DMS153 treated with DMSO at 0.1 percent for 48 hours (cell line): ENCODE results near the gene PHOX2A.
"Not testable (repeated sequence)": the region's sequence is repeated elsewhere in the genome, so short reads cannot be mapped to it uniquely, and the experiment has no call there.

Experiments used
- DNase-seq: peaks from one replicate; lab custom pipeline; 2025; ENCODE audit not compliant: unreplicated experiment; lab: John Stamatoyannopoulos, UW

The PHOX2A gene

GRCh38 chr11:72244060-72244360 is at the start of gene PHOX2A:
Gene PHOX2A, minus strand, starts transcription at chr11:72244176. Its CDS starts 172 bp downstream, at chr11:72244004.
- DNase-seq = no peak

DNA sequence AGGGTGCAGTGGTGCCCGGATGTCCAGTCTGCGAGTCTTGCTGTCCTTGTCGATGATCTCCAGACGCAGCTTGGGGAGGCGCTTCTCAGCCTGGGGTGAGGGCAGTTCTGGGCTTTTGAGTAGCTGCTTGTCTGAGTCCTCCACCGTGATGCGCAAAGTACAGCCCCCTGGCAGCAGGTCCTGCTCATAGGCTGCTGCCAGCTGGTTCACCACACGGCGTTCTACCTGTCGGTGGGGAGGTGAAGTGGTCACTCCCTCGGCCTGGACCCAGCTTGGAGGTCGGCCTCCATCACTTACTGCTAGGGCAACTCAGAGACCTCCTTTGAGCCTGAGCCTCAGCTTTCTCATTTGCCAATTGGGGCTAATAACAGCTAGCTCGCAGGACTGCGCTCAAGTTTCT is 49.4 kb upstream of the PHOX2A start:
- DNase-seq = no peak

- no peak for DNase-seq
Measured at GRCh38 chr11:72292106-72292785, 48.3 kb upstream of the PHOX2A start.

GRCh38 chr11:72290741-72291140 is 46.8 kb upstream of the PHOX2A start:
- not testable (repeated sequence) for DNase-seq

GRCh38 chr11:72287293-72287692 is 43.3 kb upstream of the PHOX2A start:
- DNase-seq = no peak

- DNase-seq = no peak
Measured at GRCh38 chr11:72283947-72284346, 40.0 kb upstream of the PHOX2A start.

DNA sequence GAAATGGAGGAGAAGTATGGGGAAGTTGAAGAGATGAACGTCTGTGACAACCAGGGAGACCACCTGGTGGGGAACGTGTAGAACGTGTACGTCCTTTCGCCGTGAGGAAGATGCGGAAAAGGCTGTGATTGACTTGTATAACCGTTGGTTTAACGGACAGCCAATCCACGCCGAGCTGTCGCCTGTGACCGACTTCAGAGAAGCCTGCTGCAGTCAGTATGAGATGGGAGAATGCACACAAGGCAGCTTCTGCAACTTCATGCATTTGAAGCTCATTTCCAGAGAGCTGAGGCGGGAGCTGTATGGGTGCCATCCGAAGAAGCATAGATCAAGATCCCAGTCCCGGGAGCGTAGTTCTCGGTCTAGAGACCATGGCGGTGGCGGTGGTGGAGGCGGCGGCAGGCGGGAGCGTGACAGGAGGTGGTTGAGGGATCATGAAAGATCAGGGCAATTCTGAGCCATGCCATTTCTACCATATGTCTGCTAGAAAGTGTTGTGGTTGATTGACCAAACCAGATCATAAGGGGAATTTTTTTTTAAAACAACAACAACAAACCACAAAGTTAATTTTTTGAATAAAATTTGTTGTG is 36.8 kb upstream of the PHOX2A start:
- DNase-seq = no peak

DNA sequence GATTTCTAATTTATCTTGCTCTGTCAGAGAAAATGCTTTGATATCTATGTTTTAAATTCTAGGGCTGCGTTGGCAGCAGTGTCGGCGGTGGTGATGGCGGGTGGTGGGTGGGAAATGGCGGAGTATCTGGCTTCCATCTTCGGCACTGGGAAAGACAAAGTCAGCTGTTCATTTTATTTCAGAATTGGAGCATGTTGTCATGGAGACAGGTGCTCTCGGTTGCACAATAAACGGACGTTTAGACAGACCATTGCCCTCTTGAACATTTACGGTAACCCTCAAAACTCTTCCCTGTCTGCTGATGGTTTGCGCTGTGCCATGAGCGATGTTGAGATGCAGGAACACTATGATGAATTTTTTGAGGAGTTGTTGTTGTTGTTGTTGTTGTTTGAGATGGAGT is 36.1 kb upstream of the PHOX2A start:
- DNase-seq = no peak

- DNase-seq = no peak
Measured at GRCh38 chr11:72278905-72279304, 34.9 kb upstream of the PHOX2A start.

DNA sequence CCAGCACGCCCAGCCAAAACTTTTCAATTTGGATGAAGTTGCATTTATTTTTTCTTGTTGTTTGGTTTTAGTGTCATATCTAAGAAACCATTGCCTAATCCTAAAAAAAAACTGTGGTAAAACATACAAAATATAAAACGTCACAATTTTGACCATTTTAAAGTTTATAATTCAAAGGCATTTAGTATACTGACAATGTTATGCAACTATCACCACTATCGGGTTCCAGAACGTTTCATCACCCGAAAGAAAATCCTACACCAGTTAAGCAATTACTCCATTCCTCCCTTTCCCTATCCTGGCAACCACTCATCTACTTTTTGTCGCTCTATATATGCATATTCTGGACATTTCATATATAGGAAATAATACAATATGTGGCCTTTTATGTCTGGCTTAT is 30.5 kb upstream of the PHOX2A start:
- DNase-seq = no peak

GRCh38 chr11:72271980-72272379 is 28.0 kb upstream of the PHOX2A start:
- no peak for DNase-seq

- no peak for DNase-seq
Measured at GRCh38 chr11:72267956-72268617, 24.1 kb upstream of the PHOX2A start.

DNA sequence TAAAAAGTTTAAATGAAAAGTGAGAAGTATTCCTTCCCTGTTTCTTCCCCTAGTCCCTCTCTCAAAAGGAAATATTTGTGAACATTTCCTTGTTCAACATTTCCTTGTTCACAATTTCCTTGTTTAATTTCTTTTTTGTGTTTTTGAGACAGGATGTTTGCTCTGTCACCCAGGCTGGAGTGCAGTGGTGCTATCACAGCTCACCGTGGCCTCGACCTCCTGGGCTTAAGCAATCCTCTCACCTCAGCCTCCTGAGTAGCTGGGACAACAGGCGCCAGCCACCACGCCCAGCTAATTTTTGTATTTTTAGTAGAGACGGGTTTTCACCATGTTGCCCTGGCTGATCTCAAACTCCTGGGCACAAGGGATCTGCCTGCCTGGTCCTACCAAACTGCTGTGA is 23.0 kb upstream of the PHOX2A start:
- not testable (repeated sequence) for DNase-seq

DNA sequence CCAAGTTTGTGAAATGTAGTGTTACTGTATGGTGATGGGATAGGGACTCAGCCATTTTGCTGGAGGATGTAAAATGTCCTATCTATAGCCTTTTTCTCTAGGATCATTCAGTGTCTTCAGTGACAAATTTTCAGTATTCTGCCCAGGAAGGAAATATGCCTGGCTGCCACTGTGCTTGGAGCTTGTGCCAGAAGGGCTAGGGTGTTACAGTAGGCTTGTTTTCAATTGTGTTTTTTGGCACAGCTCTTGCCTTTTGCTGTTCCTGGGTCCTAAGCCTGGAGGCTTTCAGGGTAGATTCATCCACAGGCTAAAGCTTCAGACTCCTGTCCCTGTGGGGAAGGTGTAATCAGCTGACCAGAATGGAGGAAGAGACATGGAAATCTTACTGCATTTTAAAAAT is 22.0 kb upstream of the PHOX2A start:
- no peak for DNase-seq

GRCh38 chr11:72263361-72263760 is 19.4 kb upstream of the PHOX2A start:
- no peak for DNase-seq

DNA sequence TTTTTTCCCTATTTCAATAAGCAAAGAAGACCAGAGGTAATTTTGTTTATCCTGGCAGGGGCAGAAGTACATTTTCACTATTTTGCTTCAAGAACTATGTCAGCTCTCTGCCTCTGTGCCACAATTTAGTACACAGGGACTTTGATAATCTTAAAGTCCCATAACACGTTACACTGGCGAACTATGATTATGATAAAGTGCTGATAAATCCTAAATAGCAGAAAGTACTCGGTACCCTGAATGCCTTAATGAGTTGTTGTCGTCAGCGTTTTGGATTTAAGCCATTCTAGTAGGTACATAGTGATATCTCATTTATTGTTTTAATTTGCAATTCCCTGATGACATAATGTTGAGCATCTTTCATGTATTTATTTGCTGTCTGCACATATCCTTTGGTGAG is 16.6 kb upstream of the PHOX2A start:
- DNase-seq = no peak

DNA sequence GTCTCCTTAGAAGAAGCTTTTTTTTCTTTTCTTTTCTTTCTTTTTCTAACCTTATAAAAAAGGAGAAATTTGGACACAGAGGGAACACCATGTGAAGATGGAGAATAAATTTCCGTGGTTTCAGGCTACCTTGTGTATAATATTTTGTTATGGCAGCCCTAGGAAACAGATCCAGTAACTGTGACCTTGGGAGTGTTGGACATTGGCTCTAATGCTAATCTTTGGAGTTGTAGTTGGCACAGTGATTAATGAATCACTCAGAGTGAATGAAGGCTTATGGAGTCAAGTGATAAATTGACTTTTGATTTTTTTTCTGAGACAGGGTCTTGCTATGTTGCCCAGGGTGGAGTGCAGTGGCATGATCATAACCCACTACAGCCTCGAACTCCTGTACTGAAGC is 15.5 kb upstream of the PHOX2A start:
- DNase-seq = no peak

DNA sequence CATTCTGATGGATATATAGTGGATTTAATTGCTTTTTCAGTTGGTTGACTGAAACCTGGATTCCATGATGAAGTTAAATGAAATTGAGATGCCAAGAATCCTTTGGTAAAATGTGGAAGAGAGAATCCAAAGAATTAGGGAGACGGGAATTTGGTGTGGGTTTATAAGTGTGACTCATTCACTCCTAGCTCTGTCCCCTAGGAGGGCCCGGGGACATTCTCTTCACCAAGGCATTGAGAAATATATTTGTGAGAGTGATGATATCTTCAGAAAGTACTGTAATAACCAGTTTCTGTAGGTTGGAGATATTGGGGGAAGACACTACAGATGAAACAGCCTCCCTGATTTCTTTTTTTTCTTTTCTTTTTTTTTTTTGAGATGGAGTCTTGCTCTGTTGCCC is 13.6 kb upstream of the PHOX2A start:
- DNase-seq = no peak

DNA sequence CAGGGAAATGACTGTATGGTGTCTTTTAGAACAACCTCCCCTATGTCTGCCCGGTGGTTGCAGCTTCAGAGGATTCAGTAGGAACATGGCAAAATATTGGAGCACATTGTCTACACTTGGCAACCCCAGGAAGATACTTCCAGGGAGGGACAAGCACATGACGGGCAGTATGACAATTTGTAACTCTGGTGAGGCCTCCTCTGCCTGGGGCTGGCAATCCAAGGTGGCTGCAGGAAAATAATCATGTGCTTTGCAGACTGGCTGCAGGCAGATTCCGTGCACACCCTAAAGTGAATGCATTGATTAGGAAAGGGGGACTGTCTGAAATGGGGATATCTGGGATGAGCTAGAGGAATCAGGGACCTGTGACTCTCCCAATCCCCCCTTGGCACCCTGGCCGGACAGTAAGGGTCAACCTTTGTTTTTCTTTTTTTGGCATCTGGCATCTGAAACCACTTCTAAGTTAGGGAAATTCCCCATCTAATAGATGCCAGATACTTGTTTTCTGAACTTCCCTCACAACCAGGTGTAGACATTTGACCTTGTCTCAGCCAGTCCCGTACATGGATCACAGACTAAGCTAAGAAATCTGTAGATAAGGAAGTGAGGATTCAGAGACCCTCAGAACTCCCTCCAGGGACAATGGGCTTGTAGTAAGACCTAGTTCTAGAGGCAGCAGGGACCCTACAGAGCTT is 10.5 kb upstream of the PHOX2A start:
- DNase-seq = no peak

- DNase-seq = no peak
Measured at GRCh38 chr11:72253392-72253791, 9.4 kb upstream of the PHOX2A start.

DNA sequence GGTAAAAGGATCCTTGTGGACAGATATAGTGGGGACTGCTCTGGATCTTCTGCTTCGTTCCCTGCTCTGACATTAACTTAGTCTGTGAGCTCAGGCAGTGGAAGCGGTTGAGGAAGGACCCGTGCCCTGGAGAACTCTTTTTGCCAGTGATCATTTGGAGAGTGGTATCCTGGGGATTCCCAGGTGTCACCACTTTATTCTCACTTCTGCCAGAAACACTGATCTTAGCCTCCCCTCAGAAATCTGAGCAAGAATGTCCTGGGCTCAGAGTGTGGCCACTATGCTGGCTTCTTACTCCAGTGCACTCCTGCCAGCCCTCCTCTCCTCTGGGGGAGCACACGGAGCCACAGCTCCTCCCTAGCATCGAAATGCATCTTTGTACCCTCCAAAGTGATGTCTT is 7.6 kb upstream of the PHOX2A start:
- no peak for DNase-seq
